Measurements from ENCODE around the gene RDH8. TPM values are rescaled to one million over a fixed set of nuclear protein-coding genes. Genes with fewer than 3 reads are reported as not detected.

RDH8 gene
- total and polyA plus RNA-seq, 4 donors: not detected

GRCh38 chr19:10010939-10011338 lies 2.3 kb upstream of the RDH8 start:
- no peak for TF ChIP-seq EGR1 (IDR thresholded peaks at IDR 0.05; ENCODE audit: low read depth in 2 of 2)
- no peak for TF ChIP-seq FOXA1 (IDR thresholded peaks at IDR 0.05)

GRCh38 chr19:10011974-10012373 lies 1.3 kb upstream of the RDH8 start:
- 48% methylated on average over 7 of the region's 7 CpGs for whole genome bisulfite sequencing
- no peak overlapping the region for H3K9ac ChIP-seq (ENCODE audit: low read depth in 1 of 2, low read length in 2 of 2)
- no peak for DNase-seq (ENCODE audit: low spot score)
- H3K27me3 ChIP-seq (ENCODE audit: control insufficient read depth in 4 of 4, insufficient read depth in 4 of 4, low read length in 3 of 4): peaks cover 0 to 4% (median 0%) of the 10 kb centered on the region in 4 donors
- H3K27ac ChIP-seq (ENCODE audit: low read depth in 1 of 2, low read length in 2 of 2): no peak overlapping the region
- H3K4me3 ChIP-seq (ENCODE audit: low read depth in 1 of 3, low read length in 3 of 3): no peak overlapping the region
- H3K4me1 ChIP-seq (ENCODE audit: control insufficient read depth in 4 of 4, insufficient read depth in 4 of 4, low read length in 3 of 4): peaks cover 9 to 15% (median 11%) of the 10 kb centered on the region in 4 donors
- H3K9me3 ChIP-seq (ENCODE audit: control insufficient read depth in 4 of 4, low read length in 3 of 4): no peaks in the 10 kb centered on the region
- TF ChIP-seq HNF4G (IDR thresholded peaks at IDR 0.05): no peak
- TF ChIP-seq ZBTB33 (IDR thresholded peaks at IDR 0.05): no peak
- no peak for TF ChIP-seq GABPA (IDR thresholded peaks at IDR 0.05 in 1 of 2, conservative IDR thresholded peaks at IDR 0.05 in 1 of 2)
- TF ChIP-seq JUND (IDR thresholded peaks at IDR 0.05): no peak
- no peaks in the 10 kb centered on the region for H3K36me3 ChIP-seq (ENCODE audit: control insufficient read depth in 4 of 4, insufficient read depth in 3 of 4, low read depth in 1 of 4, low read length in 3 of 4)

More at GRCh38 chr19:10010939-10011338, 2.3 kb upstream of the RDH8 start:
- 80% methylated on average over 9 of the region's 9 CpGs for WGBS
- H3K9ac ChIP-seq (ENCODE audit: low read depth in 1 of 2, low read length in 2 of 2): no peak overlapping the region
- H3K36me3 ChIP-seq (ENCODE audit: control insufficient read depth in 4 of 4, insufficient read depth in 3 of 4, low read depth in 1 of 4, low read length in 3 of 4): no peaks in the 10 kb centered on the region
- DNase-seq (ENCODE audit: low spot score): no peak
- H3K4me1 ChIP-seq (ENCODE audit: control insufficient read depth in 4 of 4, insufficient read depth in 4 of 4, low read length in 3 of 4): peaks cover 9 to 15% (median 11%) of the 10 kb centered on the region in 4 donors
- no peak overlapping the region for H3K27ac ChIP-seq (ENCODE audit: low read depth in 1 of 2, low read length in 2 of 2)
- no peaks in the 10 kb centered on the region for H3K9me3 ChIP-seq (ENCODE audit: control insufficient read depth in 4 of 4, low read length in 3 of 4)
- H3K27me3 ChIP-seq (ENCODE audit: control insufficient read depth in 4 of 4, insufficient read depth in 4 of 4, low read length in 3 of 4): peaks cover 0 to 4% (median 0%) of the 10 kb centered on the region in 4 donors
- no peak overlapping the region for H3K4me3 ChIP-seq (ENCODE audit: low read depth in 1 of 3, low read length in 3 of 3)

- Histone ChIP-seq H3K27me3 (ENCODE audit: control insufficient read depth in 4 of 4, insufficient read depth in 4 of 4, low read length in 3 of 4) (peaks cover 0 to 4% (median 0%) of the 10 kb centered on the region in 4 donors), H3K9me3 (ENCODE audit: control insufficient read depth in 4 of 4, low read length in 3 of 4) (no peaks in the 10 kb centered on the region), H3K36me3 (ENCODE audit: control insufficient read depth in 4 of 4, insufficient read depth in 3 of 4, low read depth in 1 of 4, low read length in 3 of 4) (no peaks in the 10 kb centered on the region), H3K4me1 (ENCODE audit: control insufficient read depth in 4 of 4, insufficient read depth in 4 of 4, low read length in 3 of 4) (peaks cover 9 to 15% (median 11%) of the 10 kb centered on the region in 4 donors), H3K27ac (ENCODE audit: low read depth in 1 of 2, low read length in 2 of 2) (no peak overlapping the region), H3K9ac (ENCODE audit: low read depth in 1 of 2, low read length in 2 of 2) (no peak overlapping the region), H3K4me3 (ENCODE audit: low read depth in 1 of 3, low read length in 3 of 3) (no peak overlapping the region)
- no peak for DNase-seq (ENCODE audit: low spot score)
- TF ChIP-seq SP1 (IDR thresholded peaks at IDR 0.05) (no peak), RXRA (IDR thresholded peaks at IDR 0.05) (peak in 1 of 2 donors; percentile 17)
- 33% methylated on average over 6 of the region's 6 CpGs for WGBS
Measured at GRCh38 chr19:10013834-10014618, 743 bp downstream of the RDH8 start.

GRCh38 chr19:10018263-10018662 lies 5.0 kb downstream of the RDH8 start:
- no peak for TF ChIP-seq EGR1 (IDR thresholded peaks at IDR 0.05; ENCODE audit: low read depth in 2 of 2)
- no peak for DNase-seq (ENCODE audit: low spot score)
- Histone ChIP-seq H3K9ac (ENCODE audit: low read depth in 1 of 2, low read length in 2 of 2) (no peak overlapping the region), H3K9me3 (ENCODE audit: control insufficient read depth in 4 of 4, low read length in 3 of 4) (no peaks in the 10 kb centered on the region), H3K4me3 (ENCODE audit: low read depth in 1 of 3, low read length in 3 of 3) (no peak overlapping the region), H3K27me3 (ENCODE audit: control insufficient read depth in 4 of 4, insufficient read depth in 4 of 4, low read length in 3 of 4) (no peaks in the 10 kb centered on the region), H3K36me3 (ENCODE audit: control insufficient read depth in 4 of 4, insufficient read depth in 3 of 4, low read depth in 1 of 4, low read length in 3 of 4) (no peaks in the 10 kb centered on the region), H3K27ac (ENCODE audit: low read depth in 1 of 2, low read length in 2 of 2) (no peak overlapping the region), H3K4me1 (ENCODE audit: control insufficient read depth in 4 of 4, insufficient read depth in 4 of 4, low read length in 3 of 4) (peaks cover 0 to 10% (median 6%) of the 10 kb centered on the region in 4 donors)
- 88% methylated on average over 3 of the region's 3 CpGs for WGBS
